GM19395 (cell line): Measurements from ENCODE around the gene TXNDC5.

Experiments
- ATAC-seq: cut with Tn5 transposase; IDR thresholded peaks from one replicate; pipeline ENCODE4 v1.9.1; 2021; ENCODE audit warnings: mild to moderate bottlenecking, moderate library complexity; ENCODE audit not compliant: unreplicated experiment

Gene TXNDC5

GRCh38 chr6:7910654-7911344 is at the start of gene TXNDC5:
TXNDC5 (minus strand) TSS chr6:7910788; CDS start chr6:7910776, 12 bp downstream.
- peak; percentile 58 for ATAC-seq

- no peak for ATAC-seq
Measured at GRCh38 chr6:7960141-7960540, 49.6 kb upstream of the TXNDC5 start.

GRCh38 chr6:7959453-7959852 is 48.9 kb upstream of the TXNDC5 start:
- ATAC-seq, result no peak

- ATAC-seq, result no peak
Measured at GRCh38 chr6:7958464-7958863, 47.9 kb upstream of the TXNDC5 start.

- no peak for ATAC-seq
Measured at GRCh38 chr6:7956257-7956656, 45.7 kb upstream of the TXNDC5 start.

- no peak for ATAC-seq
Measured at GRCh38 chr6:7954477-7955200, 44.1 kb upstream of the TXNDC5 start.

- no peak for ATAC-seq
Measured at GRCh38 chr6:7953753-7954152, 43.2 kb upstream of the TXNDC5 start.

- ATAC-seq, result peak; percentile 42
Measured at GRCh38 chr6:7939864-7940228, 29.3 kb upstream of the TXNDC5 start.

GRCh38 chr6:7939184-7939863 is 28.7 kb upstream of the TXNDC5 start:
- peak; percentile 66 for ATAC-seq

GRCh38 chr6:7938562-7939183 is 28.1 kb upstream of the TXNDC5 start:
- ATAC-seq, result no peak

GRCh38 chr6:7933794-7934193 is 23.2 kb upstream of the TXNDC5 start:
- ATAC-seq, result peak; percentile 98

GRCh38 chr6:7932625-7933024 is 22.0 kb upstream of the TXNDC5 start:
- no peak for ATAC-seq

GRCh38 chr6:7924867-7925266 is 14.3 kb upstream of the TXNDC5 start:
- no peak for ATAC-seq

- no peak for ATAC-seq
Measured at GRCh38 chr6:7922596-7922995, 12.0 kb upstream of the TXNDC5 start.

GRCh38 chr6:7921632-7922092 is 11.1 kb upstream of the TXNDC5 start:
- no peak for ATAC-seq

GRCh38 chr6:7921046-7921445 is 10.5 kb upstream of the TXNDC5 start:
- no peak for ATAC-seq

- ATAC-seq, result no peak
Measured at GRCh38 chr6:7920425-7920824, 9.8 kb upstream of the TXNDC5 start.

- no peak for ATAC-seq
Measured at GRCh38 chr6:7919871-7920270, 9.3 kb upstream of the TXNDC5 start.

GRCh38 chr6:7918403-7918802 is 7.8 kb upstream of the TXNDC5 start:
- no peak for ATAC-seq

- no peak for ATAC-seq
Measured at GRCh38 chr6:7917729-7918128, 7.1 kb upstream of the TXNDC5 start.

GRCh38 chr6:7916959-7917358 is 6.4 kb upstream of the TXNDC5 start:
- peak; percentile 91 for ATAC-seq
